Right lobe of liver (tissue), 6 donors: ENCODE results near the gene AHNAK2. TPM values are rescaled to one million over a fixed set of nuclear protein-coding genes. Genes with fewer than 3 reads are reported as not detected.
"Not testable (repeated sequence)": the region's sequence is repeated elsewhere in the genome, so short reads cannot be mapped to it uniquely, and the experiment has no call there.

ENCODE experiments used
- ATAC-seq, 4 donors: fragments of 200-7000 bp; cut with Tn5 transposase; one replicate each; pipeline ENCODE4 v1.9.1; 2020; ENCODE audit warnings: mild to moderate bottlenecking in 4 of 4, moderate library complexity in 4 of 4
- DNase-seq, 3 donors: peaks; one replicate each; pipeline ENCODE4 v3.0.0-alpha.2; 2020
- H3K27ac ChIP-seq, 3 donors: fragments of 200-600 bp; one replicate each; pipeline ENCODE4 v1.8.0; 2022
- H3K27me3 ChIP-seq, 2 donors: fragments of 200-600 bp; one replicate each; pipeline ENCODE4 v1.8.0; 2022
- H3K36me3 ChIP-seq, 4 donors: fragments of 200-600 bp; sonication (generic) in 1 of 4; one replicate each; pipeline versions ENCODE4 v1.5.1 to v1.8.0; 2017 to 2022; ENCODE audit warnings: control low read depth in 1 of 4
- H3K4me1 ChIP-seq, 4 donors: fragments of 200-600 bp; sonication (generic) in 1 of 4; one replicate each; pipeline versions ENCODE4 v1.5.1 to v1.8.0; 2017 to 2022; ENCODE audit warnings: control low read depth in 1 of 4
- H3K4me3 ChIP-seq, 3 donors: fragments of 200-600 bp; one replicate each; pipeline ENCODE4 v1.8.0; 2022
- H3K9me3 ChIP-seq, 4 donors: fragments of 200-600 bp; sonication (generic) in 1 of 4; one replicate each; pipeline versions ENCODE4 v1.5.1 to v1.8.0; 2017 to 2022; ENCODE audit warnings: control low read depth in 1 of 4
- CTCF ChIP-seq, 4 donors: fragments of 200-600 bp in 3 of 4; fragments of 450-650 bp in 1 of 4; IDR thresholded peaks; one replicate each; pipeline versions ENCODE4 v1.5.1 to v1.8.0; 2016 to 2022; ENCODE audit warnings: antibody characterized with exemption in 4 of 4, mild to moderate bottlenecking in 2 of 4
- POLR2A ChIP-seq: fragments of 450-650 bp; IDR thresholded peaks from one replicate; pipeline ENCODE4 v1.6.1; 2017; ENCODE audit warnings: antibody characterized with exemption, mild to moderate bottlenecking
- WGBS: methylation state at CpG from one replicate; pipeline ENCODE4 v1.1.6; 2018; ENCODE audit warnings: low coverage, low lambda C conversion rate; ENCODE audit not compliant: insufficient coverage; ENCODE audit errors: missing lambda C conversion rate; 5-methylcytosine and 5-hydroxymethylcytosine counted together
- intact Hi-C, 2 donors: fragments of 100-400 bp; cut with DNase I; formaldehyde crosslinking; loops; one replicate each; pipeline versions ENCODE4 v1.11.2 to v1.14.1; 2022
- total RNA-seq, 6 experiments: library from RNA; depleted of rRNA in 2 of 6; stranded (reverse); fragments of >200 nt in 2 of 6; fragmentation: NEBNext Ultra II Directional in 3 of 6; extraction: Animal tissue kit (Norgen Biotek cat#: 25700) in 3 of 6; gene quantifications; one replicate each; pipeline versions ENCODE4 v1.1.0 to v1.2.4, GENCODE V29; 2016 to 2023
- donor health status: DM: no; HTN: yes; CAD: no.
- donor health status: DM: no; HTN: no; CAD: no.
- donor health status: DM: no; HTN: no; CAD: no.
- donor health status: DM: no; HTN: yes; CAD: no.
- donor health status: DM: no; HTN: yes; CAD: no.

The AHNAK2 gene
- total RNA-seq, 6 experiments from 2014 or later, result 2.1 to 12.2 (median 4.6) TPM

- H3K36me3 ChIP-seq, intact Hi-C loops, H3K27ac ChIP-seq, H3K27me3 ChIP-seq, H3K9me3 ChIP-seq, H3K4me3 ChIP-seq, H3K4me1 ChIP-seq, ATAC-seq: not testable (repeated sequence)
- no CpG with 5 or more reads among the region's 43 CpGs for whole genome bisulfite sequencing
- peak; percentile 16 to 40 (median 17) for DNase-seq
These were observed 31.9 kb downstream of the AHNAK2 start for GRCh38 chr14:104945986-104946965.

GRCh38 chr14:104945266-104945665 is 32.9 kb downstream of the AHNAK2 start:
- 64% methylated on average over 6 of the region's 20 CpGs for WGBS
- ATAC-seq, H3K4me1 ChIP-seq, H3K36me3 ChIP-seq, intact Hi-C loops, H3K9me3 ChIP-seq, H3K4me3 ChIP-seq, H3K27me3 ChIP-seq, H3K27ac ChIP-seq: not testable (repeated sequence)
- DNase-seq, result peak in 1 of 3 donors; percentile 7

GRCh38 chr14:104944436-104945205 is 33.6 kb downstream of the AHNAK2 start:
- H3K9me3 ChIP-seq, intact Hi-C loops, H3K36me3 ChIP-seq, H3K27ac ChIP-seq, H3K4me1 ChIP-seq, ATAC-seq, H3K4me3 ChIP-seq, H3K27me3 ChIP-seq: not testable (repeated sequence)
- DNase-seq, result peak in 2 of 3 donors; percentile 9 to 44
- 80% methylated on average over 2 of the region's 29 CpGs for WGBS

- H3K36me3 ChIP-seq, H3K4me1 ChIP-seq, DNase-seq, ATAC-seq, H3K27me3 ChIP-seq, intact Hi-C loops, H3K27ac ChIP-seq, H3K9me3 ChIP-seq, H3K4me3 ChIP-seq: not testable (repeated sequence)
- WGBS, result 40% methylated on average over 1 of the region's 6 CpGs
These were observed 34.2 kb downstream of the AHNAK2 start for GRCh38 chr14:104944016-104944308.

GRCh38 chr14:104943216-104944015 is 34.8 kb downstream of the AHNAK2 start:
- DNase-seq, result peak in 2 of 3 donors; percentile 7 to 46
- H3K27ac ChIP-seq, intact Hi-C loops, H3K27me3 ChIP-seq, ATAC-seq, H3K4me3 ChIP-seq, H3K36me3 ChIP-seq, H3K4me1 ChIP-seq, H3K9me3 ChIP-seq: not testable (repeated sequence)
- 90% methylated on average over 8 of the region's 29 CpGs for WGBS

- H3K27ac ChIP-seq, result no peak overlapping the region
- WGBS, result no CpG with 5 or more reads among the region's 16 CpGs
- no peak for TF ChIP-seq POLR2A
- TF ChIP-seq CTCF (IDR thresholded peaks at IDR 0.05), result no peak
- intact Hi-C loops, result no loop called here
- no peak for ATAC-seq
- no peaks in the 10 kb centered on the region for H3K4me1 ChIP-seq
- H3K9me3 ChIP-seq, result no peaks in the 10 kb centered on the region
- peak in 1 of 3 donors; percentile 7 for DNase-seq
- no peak overlapping the region for H3K4me3 ChIP-seq
- H3K36me3 ChIP-seq, result no peaks in the 10 kb centered on the region
- no peaks in the 10 kb centered on the region for H3K27me3 ChIP-seq
These were observed 35.6 kb downstream of the AHNAK2 start for GRCh38 chr14:104942586-104942985.
